DMS 273 (cell line): ENCODE data around the gene TENT5D.
"Not testable (repeated sequence)": the region's sequence is repeated elsewhere in the genome, so short reads cannot be mapped to it uniquely, and the experiment has no call there.

Experiments
- DNase-seq: peaks from one replicate; lab custom pipeline; 2025; ENCODE audit not compliant: unreplicated experiment; lab: John Stamatoyannopoulos, UW

Gene TENT5D

DNA sequence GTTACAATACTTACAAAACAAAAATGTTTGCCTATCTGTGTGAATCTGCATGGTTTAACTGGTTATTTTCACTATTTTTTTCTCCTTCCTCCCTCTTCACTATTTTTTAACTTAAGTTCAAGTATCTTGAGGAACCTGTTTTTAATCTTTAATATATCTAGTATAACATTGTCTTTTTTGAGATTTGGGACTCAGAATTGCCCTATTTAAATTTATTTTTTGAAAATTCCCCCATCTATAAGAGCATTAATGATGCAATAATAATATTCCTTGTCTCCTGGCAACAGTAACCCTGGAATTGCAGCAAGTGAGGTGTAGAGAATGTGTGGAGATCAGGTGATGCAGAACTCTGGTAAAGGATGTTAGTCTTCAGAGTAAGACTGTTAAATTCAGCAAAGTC is at the start of gene TENT5D:
TSS of gene TENT5D (plus strand) at position 301 of the 400 bp plus-strand sequence. CDS start 22,093 bp downstream, outside the sequence.
- DNase-seq = no peak

DNA sequence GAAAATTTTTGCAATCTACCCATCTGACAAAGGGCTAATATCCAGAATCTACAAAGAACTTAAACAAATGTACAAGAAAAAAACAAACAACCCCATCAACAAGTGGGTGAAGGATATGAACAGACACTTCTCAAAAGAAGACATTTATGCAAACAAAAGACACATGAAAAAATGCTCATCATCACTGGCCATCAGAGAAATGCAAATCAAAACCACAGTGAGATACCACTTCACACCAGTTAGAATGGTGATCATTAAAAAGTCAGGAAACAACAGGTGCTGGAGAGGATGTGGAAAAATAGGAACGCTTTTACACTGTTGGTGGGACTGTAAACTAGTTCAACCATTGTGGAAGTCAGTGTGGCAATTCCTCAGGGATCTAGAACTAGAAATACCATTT is 34.6 kb upstream of the TENT5D start:
- DNase-seq = not testable (repeated sequence)

DNA sequence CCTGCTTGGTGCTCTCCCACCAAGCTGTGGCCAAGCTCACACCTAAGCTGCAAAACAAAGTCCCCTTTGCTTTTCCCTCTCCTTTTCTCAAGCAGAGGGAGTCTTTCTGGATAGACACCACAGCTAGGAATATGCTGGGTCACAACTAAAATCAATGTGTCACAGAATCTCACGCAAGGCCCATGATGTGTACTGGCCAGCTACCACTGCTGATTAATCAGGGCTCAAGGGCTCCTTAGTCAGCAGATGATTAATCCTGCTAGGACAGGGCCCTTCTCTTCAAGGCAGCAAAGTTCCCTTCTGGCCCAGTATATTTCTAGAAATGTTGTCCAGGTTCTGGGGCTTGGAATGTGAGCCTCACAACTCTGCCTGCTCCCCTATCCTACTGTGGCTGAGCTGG is 32.0 kb upstream of the TENT5D start:
- DNase-seq = no peak

DNA sequence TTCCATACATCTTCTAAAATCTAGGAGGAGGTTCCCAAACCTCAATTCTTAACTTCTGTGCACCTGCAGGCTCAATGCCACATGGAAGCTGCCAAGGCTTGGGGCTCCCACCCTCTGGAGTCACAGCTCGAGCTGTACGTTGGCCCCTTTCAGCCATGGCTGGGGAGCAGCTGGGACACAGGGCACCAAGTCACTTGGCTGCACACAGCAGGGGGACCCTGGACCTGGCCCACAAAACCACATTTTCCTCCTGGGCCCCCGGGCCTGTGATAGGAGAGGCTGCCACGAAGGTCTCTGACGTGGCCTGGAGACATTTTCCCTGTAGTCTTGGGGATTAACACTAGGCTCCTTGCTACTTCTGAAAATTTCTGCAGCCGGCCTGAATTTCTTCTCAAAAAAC is 8.2 kb upstream of the TENT5D start:
- DNase-seq = no peak

DNA sequence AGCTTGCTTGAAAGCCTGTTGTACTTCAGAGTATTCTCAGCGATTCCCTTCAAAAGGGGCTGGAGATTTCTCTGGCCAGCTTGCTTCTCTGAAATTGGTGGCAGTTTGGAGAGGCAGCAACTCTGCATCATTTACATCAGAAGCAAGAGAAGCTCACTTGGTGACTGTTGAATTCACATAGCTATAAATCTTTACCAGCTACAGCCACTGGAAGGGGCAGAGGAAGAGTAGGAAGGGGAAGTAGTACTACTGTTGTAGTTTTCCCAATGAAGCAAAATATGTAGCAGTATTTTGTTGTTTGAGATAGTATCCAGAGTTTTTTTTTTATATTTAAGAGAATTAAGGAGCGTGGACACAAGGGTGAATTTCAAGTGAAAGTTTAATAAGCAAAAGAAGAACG is 2.8 kb downstream of the TENT5D start:
- no peak for DNase-seq

DNA sequence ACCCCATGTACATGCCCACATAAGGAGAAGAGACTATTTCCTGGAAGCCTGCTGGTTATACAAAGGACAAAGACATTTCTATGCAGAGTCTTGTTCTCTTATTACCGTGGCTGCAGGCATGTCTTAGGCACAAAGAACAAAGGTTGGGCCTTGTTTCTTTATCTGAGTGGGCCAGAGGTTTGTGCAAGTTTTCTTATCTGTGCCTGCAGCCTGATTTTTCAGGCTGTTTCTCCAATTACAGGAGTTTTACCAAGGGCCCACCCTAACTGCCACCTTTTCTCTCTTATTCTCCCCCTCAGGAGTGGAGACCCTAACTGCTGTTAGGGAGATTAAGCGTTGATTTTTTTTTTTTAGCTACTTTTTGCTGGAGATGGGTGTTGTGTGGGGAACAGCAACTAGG is 3.5 kb downstream of the TENT5D start:
- DNase-seq = no peak

DNA sequence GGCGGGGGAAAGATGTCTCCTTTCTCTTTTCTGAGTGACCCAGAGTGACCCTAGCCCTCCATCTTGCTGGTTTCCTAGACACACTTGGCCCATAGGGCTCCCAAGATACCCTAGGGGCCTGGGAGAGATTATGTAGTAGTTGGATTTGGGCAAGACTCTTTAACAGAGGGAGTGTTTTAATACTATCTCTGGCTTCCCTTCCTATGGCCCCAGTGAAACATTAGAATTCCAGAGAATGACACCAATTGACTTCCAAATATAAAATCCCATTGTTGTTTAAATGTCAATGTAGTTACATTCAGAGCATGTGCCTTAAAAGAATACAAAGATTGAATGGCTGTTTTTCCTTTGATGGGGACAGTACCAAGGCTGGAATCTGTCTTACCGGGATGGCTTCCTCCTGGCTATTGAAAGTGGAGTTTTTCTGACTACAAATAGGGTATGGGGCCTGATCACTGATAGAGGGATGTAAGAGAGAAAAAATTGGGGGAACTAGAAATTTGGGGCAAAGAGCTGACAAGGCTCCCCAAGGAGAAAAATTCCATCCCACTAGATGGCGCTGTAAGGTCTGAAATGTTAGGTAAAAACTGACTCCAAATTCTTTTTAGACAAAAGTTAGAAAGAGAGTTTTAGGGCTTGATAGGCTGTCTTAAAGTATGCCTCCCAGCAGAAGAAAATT is 10.7 kb downstream of the TENT5D start:
- DNase-seq = peak; percentile 59

DNA sequence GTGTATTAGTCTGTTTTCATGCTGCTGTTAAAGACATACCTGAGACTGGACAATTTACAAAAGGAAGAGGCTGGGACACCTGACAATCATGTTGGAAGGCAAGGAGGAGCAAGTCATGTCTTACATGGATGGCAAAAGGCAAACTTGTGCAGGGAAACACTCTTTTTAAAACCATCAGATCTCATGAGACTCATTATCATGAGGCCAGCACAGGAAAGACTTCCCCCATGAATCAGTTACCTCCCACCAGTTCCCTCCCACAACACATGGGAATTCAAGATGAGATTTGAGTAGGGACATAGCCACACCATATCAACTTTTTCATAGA is 11.2 kb downstream of the TENT5D start:
- no peak for DNase-seq

DNA sequence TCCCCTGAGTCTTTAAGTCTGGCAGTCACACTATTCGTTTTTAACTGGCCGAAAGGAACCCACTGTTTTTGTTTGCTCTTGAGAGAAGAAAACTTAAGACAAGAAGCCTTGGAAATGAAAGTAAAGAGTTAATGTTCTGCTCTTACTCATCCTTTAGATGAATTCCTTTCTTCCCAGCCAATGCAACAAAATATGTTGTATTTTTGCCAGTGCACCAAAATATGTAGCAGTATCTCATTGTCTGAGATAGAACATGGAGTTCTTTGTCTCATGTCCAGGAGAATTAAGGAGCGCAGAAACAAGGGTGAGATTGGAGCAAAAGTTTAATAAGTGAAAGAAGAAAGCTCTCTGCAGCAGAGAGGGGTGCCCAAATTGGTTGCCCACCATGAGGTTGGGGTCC is 12.2 kb downstream of the TENT5D start:
- no peak for DNase-seq

DNA sequence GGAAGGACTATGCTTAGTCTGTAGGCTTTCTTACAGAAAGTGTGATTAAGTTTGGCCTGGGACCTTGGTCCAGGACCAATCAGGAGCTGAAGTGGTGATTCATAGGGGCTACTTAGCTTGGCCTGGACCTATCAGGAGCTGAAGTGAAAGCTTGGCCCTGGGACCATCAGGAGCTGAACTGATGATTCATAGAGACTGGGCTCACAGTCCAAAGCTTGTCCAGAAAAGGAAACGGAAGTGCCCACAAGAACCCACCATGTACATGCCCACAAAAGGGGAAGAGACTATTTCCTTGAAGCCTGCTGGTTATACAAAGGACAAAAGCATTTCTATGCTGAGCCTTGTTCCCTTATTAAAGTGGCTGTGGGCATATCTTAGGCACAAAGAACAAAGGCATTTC is 12.6 kb downstream of the TENT5D start:
- no peak for DNase-seq

DNA sequence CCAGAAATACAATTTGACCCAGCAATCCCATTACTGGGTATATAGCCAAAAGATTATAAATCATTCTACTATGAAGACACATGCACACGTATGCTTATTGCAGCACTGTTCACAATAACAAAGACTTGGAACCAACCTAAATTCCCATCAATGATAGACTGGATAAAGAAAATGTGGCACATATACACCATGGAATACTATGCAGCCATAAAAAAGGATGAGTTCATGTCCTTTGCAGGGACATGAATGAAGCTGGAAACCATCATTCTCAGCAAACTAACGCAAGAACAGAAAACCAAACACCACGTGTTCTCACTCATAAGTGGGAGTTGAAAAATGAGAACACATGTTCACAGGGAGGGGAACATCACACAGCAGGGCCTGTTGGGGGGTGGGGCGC is 47.9 kb downstream of the TENT5D start:
- DNase-seq = not testable (repeated sequence)

DNA sequence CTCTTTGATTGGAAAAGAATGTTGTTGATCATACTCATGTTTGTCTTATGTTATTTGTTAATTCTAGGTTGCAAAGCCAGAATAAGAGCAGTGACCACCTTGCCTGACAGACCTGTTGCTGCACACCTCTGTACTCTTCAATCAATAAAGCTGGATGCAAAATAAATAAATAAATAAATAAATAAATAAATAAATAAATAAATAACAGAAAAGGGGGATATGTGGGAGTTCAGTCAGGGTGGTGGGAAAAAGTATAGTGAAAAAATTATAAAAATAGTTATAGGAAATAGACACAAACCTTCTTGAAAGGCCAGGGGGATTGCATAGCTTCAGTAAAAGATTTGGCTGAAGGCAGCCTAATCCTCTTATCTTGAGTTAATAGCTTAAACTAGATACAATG is 51.3 kb downstream of the TENT5D start:
- no peak for DNase-seq

DNA sequence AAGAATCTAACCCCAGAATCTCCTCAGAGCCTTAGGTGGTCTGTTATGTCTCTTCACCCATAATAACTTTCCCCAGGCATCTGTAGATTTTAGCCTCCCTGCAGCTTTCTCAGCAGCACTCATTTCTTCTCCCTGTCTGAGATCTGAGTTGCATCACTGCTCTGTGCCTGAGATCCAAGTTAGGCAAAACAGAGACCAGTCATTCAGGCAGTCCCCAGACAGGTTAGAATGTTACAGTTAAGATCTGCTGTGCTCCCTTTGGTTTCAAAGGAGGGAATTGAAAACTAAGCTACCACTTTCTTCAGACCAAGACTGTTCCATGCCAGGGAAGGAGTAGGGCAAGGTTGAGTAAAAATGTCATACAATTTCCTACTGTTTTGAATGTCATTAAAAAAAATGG is 65.3 kb downstream of the TENT5D start:
- DNase-seq = no peak

DNA sequence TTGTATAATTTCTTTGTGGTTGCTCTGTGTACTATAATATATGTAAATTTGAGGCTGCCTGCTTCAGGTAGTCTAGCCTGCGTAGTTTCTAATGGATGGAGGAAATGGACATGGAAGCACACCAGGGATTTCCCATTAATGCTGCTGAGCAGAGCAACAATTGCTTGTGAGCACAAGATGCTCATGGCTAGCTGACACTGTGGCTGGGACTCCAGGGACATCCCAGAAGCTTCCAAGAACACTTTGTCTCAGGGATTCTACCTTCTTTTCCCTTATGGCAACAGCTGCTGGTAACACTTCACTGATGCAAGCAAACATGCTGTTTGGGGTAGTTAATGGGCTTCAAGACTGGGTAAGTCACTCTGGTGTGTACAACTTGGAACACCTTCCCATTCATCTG is 66.1 kb downstream of the TENT5D start:
- no peak for DNase-seq

DNA sequence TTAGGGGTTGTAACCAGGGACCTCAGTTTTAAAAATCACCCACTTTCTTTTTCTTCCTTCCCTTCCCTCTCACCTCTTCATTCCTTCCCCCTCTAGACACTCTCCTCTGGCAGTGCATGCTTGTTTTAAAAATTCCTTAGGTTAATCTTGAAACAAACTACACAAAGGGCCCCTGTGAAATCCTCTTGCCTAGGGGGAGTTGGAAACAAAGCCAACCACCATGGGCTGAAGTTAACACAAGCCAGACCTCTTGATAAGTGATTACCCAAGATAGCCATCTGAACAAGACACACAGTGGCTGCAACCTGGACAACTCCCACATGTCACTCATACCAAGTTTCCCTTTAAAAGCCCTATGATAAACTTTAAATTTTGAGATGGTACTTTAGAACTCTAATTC is 68.9 kb downstream of the TENT5D start:
- DNase-seq = no peak
